ENCODE data around the gene ATPAF2.

ATPAF2 gene

DNA sequence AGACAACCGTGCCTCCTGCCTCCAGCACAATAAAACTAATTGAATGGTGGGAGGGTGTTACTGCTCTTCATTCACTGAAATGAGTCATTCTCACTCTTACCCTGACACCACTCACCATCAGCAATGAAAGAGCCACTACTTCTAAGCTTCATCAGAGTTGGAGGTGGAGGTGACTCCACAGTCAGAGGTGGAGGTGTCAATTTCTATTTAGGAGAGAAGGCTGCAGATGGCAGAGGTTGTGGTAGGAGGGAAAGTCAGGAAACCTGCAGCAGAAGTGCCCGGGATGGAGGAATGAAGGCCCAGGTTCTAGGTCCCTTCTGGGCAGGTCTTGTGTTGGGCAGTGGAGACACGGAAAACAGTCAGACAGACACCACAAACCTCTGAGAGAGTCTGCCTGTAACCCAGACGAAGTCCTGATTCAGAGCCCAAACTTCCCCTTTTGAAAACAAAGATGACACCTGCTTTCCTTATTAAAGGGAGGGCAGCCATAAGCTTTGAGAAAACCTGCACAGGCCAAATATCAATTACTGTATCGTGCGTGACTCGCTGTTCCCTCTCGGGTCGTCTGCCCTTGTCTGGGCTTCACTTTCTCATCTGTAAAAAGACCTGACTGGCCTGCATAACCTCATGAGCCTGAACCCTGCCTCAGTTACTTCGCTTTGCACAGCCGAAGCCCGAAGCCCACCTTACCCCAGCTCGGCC is 668 bp downstream of the ATPAF2 start:
- DNase-seq, result peak; percentile 25 to 36

GRCh38 chr17:18037486-18037885 is 1.5 kb downstream of the ATPAF2 start:
- DNase-seq, result peak; percentile 49 to 59

GRCh38 chr17:18035704-18036103 is 3.3 kb downstream of the ATPAF2 start:
- DNase-seq, result no peak

DNA sequence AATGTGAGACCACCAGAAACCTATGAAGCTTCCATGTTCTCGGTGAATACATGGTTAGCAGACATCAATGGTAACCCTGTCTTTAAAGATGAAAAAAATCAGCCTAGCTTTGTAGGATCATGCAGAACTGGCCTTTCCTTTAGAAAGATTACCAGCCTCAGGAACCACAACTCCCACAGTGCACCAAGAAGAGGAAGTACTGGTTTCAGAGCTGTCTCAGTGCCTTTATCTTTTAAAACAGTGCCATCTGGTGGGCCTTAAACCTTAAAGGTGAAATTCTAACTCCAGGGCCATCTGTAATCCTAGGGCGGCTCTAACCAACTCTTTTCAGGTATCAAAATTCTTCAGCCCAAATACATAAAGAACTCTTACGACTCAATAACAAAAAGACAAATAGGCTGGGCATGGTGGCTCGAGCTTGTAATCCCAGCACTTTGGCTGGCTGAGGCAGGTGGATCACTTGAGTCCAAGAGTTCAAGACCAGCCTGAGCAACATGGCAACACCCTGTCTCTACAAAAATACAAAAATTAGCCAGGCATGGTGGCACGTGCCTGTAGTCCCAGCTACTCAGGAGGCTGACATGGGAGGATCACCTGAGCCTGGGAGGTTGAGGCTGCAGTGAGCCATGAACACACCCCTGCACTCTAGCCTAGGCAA is 5.4 kb downstream of the ATPAF2 start:
- peak; percentile 62 to 76 for DNase-seq

GRCh38 chr17:18031955-18032354 is 7.0 kb downstream of the ATPAF2 start:
- no peak for DNase-seq

GRCh38 chr17:18028952-18029540 is 9.9 kb downstream of the ATPAF2 start:
- DNase-seq, result no peak

DNA sequence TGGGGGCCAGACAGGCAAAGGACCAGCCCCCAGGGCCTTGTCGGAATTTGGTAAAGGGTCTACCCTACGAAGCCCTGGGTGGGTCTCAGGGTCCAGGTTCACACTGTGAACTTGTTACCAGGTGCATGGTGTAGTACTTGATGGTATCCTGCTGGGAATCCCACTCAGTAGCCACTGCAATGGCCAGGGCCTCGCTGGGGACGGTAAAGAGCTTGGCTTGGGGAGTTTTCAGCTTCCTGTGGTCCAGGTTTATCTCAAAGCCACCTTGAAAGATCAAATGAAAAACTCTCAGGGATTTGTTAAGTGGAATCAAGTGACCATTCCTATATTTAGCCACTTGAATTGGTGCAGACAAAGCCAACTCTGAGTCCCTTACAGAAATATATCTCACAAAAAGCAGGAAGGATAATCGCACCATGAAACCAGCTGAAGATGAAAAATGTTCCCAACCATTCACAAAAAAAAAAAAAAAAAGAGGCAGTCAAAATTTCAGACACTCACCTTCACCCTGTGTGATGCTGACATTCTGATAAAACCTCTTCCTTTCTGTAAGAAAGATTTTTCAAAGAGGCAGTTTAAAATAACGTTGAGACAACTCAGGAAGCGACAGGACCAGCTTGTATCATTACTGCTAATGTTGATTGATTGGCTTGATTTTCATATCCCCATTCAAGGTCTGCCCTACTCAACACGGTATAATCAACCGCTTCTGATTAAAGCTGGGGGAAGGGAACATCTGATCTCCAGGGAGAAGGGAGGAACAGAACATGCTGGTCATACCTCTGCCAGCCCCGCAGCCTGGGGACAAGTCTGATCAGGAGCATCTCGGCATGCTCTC is 10.6 kb downstream of the ATPAF2 start:
- DNase-seq, result no peak

DNA sequence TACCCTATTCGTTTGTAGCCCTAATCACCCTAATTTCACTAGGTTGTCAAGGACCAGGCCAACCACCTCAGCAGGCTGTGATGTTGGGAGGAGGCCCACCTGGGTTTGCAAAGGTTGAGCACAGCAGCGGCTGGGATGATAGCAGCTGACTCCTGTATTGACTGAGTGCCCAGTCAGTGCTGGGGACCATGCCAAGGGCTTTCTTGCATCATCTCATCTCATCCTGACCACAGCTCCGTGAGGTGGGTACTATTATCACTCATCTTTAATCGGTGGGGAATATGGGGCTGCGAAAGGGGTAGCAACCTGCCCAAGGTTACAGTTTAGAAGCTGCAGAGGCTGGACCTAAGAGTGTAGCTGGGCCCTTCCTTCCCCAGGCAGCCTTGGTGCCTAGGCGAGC is 11.7 kb downstream of the ATPAF2 start:
- no peak for DNase-seq

GRCh38 chr17:18025945-18026776 is 12.8 kb downstream of the ATPAF2 start:
- no peak for DNase-seq

DNA sequence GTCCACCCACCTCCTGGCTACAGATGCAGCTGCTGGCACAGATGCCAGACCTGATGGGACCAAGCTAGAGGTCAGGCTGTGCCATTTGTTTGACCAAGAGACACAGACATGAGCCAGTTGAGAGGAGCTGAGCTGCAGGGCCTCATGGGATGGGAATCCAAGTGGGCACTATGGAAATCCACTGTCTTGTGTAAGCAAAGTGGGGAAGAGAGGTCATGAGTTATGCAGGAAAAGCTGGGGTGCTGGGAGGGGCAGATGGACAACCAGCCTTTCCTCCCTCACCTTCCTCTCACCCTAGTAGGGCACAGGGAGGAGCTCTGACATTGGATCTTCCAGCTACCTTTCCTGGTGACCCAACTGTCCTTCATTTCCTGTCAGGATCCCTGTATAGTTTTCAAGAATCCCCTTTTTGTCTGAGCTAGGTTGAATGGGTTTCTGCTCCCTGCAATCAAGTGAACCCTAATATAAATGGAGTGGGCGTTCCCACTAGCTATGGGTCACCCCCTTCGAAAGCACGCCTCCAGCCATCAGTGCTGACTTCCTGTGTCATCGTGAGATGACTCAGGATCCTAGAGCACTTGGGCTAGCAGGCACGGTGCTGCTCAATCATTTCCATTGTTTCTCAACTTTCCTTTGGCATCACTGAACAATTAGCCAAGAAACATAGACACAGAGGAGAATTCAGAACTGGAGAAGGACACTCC is 13.6 kb downstream of the ATPAF2 start:
- DNase-seq, result no peak

DNA sequence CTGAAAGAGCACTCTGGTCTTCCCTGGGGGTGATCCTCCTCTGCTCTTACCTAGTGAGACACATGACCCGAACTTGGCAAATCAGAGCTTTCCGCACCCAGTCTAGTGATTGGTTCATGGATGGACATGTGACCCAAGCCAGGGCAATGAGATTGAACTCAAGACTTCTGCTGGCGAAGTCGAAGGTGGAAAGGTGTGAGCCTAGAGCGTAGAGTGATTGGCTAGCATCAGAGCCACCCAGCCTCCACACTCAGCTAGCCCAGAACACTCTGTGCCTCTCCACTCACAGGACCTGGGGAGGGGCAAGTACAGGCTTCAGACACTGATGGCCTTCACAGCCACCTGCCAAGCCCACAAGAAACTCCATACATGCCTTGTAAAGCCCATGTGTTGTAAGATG is 17.6 kb downstream of the ATPAF2 start:
- no peak for DNase-seq

- no peak for DNase-seq
These were observed 18.0 kb downstream of the ATPAF2 start for GRCh38 chr17:18020971-18021370.

- DNase-seq, result no peak
These were observed 19.2 kb downstream of the ATPAF2 start for GRCh38 chr17:18019838-18020154.

DNA sequence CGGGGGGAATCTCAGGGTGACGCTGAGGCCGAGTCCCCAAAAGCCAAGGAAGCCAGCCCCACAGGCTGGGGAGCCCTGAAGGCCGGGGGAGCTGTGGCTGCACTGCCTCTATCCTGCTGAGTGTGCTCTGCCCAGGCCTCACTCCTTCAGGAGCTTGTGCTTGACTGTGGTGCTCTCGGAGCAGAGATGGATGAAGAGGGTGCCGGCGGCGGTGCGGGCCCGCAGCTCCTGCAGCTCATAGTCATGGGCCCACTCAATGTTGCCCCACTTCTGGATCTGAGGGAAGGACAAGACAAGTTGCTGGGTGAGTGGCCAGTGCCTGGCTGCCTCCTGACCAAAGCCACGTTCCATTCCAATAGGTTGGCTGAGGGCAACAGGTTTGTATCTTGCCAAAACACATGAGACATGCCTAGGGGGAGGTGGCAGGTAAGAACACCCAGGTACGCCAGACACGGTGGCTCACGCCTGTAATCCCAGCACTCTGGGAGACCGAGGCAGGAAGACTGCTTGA is 20.5 kb downstream of the ATPAF2 start:
- DNase-seq, result no peak

DNA sequence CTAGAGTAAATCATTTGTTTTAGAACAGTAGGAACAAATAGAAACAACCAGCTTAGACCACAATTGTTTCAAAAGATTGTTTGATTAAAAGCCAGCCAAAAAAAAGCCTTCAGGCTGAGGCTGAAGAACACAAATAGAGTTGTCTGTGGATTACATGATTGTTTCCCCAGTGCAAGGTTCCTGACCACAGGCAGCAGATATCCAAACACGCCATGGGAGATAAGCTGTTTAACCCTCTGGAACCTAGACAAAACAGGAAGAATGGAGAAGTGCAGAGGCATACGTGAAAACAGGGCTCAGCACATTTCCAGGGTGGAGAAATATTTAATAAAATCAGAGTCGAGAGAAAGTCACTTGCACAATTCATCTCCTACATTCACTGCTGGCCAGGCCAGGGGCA is 21.0 kb downstream of the ATPAF2 start:
- DNase-seq, result no peak

- no peak for DNase-seq
These were observed 22.5 kb downstream of the ATPAF2 start for GRCh38 chr17:18016426-18016825.

DNA sequence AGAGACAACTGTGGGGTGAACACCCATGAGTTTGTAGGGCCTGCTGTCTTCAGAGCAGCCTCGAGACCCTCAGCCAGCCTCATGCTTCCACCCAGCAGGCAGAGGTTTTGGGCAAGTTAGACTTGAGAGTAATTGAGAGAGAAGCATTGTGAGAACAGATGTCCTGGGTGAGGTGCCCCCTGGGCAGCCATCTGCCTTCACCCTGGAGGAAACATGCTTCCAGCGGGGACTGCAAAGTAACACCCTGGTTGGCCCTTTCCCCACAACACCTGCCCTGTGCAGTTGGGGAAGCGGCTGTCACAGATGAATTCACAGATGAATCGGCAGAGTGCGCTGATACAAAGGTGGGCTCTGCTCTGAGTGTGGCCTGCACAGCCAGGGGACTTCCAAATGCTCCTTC is 23.4 kb downstream of the ATPAF2 start:
- DNase-seq, result no peak

DNA sequence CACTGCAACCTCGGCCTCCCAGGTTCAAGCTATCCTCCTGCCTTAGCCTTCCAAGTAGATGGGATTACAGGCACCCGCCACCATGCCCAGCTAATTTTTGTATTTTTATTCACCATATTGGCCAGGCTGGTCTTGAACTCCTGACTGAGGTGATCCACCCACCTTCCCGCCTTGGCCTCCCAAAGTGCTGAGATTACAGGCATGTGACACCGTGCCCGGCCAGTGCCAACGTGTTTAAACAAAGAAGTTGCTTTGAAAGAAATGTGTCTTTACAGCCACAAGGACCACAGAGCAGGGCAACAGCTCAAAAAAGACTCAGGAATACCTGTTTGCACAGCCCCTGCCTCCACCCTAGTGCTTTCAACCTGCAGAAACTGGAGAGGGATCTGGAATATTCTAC is 25.0 kb downstream of the ATPAF2 start:
- no peak for DNase-seq

- no peak for DNase-seq
These were observed 27.7 kb downstream of the ATPAF2 start for GRCh38 chr17:18011286-18011685.

DNA sequence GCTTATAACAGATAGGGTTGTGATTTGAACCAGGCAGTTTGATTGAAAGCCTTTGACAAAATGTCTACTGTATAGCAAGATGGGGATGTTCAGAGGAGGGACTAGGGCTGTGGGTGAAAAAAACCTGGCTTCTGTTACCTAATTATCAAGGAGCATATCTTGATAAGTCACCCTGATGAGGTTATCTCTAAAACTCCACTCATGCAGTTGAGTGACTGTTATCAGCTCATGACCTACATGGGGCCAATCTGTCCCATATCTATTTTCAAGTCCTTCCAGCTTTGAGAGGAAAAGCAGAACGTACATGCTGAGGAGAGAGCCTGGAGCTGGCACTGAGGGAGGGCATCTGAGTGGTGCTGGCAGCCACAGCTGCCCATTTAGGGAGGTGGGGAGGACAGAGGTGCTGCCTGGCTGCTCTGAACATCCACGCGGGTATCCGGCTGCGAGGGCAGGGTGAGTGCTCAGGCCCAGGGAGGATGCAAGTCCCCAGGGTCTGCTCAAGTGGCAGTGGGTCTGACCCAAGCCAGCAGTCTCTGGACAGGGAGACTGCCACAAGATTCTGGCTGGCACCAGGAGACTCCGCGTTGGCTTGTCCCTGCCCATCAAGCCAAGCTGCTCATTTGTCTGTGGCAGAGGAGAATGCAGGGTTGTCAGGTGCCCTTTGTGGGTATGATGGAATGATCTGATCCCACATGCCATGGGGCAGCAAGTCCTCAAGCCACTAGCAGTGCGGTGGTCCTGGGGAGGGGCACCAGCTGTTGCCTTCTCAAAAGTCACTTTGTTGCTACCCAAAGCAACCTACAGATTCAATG is 29.2 kb downstream of the ATPAF2 start:
- no peak for DNase-seq
